HCT116 (cell line): ENCODE data around the gene TMEM178B. TPM values are rescaled to one million over a fixed set of nuclear protein-coding genes. Genes with fewer than 3 reads are reported as not detected.

Source experiments
- ATAC-seq: fragments of 200-7000 bp; cut with Tn5 transposase; 2 replicates; pipeline ENCODE4 v1.9.1; 2020; ENCODE audit warnings: mild to moderate bottlenecking, moderate library complexity
- BruUV-seq: library from RNA; stranded (reverse); fragments of 400-500 nt; replicated peaks from 2 replicates; lab custom pipeline; 2021; lab: Mats Ljungman, UMichigan
- CTCF ChIA-PET: fragments of 300-600 bp; sonication (Branson Sonifier 250); formaldehyde crosslinking; loops from one replicate; lab custom pipeline; 2021; ENCODE audit warnings: antibody characterized with exemption; lab: Charles Lee
- POLR2A ChIA-PET: fragments of 300-600, 350-600 bp; sonication (Branson Sonifier 250); formaldehyde crosslinking; loops from one replicate; lab custom pipeline; 2021; ENCODE audit warnings: antibody characterized with exemption; lab: Charles Lee
- RAD21 ChIA-PET, 2 experiments: fragments of 300-600 bp; sonication (Branson Sonifier 250); formaldehyde crosslinking; loops; one replicate each; lab custom pipeline; 2023; ENCODE audit warnings: low total read pairs in 2 of 2; ENCODE audit not compliant: uncharacterized antibody in 2 of 2, unreplicated experiment in 2 of 2, low non-redundant PET in 1 of 2; lab: Charles Lee
- DNase-seq: peaks from one replicate; pipeline ENCODE4 v3.0.0-alpha.2; 2010; ENCODE audit warnings: low read depth, low spot score
- H2AFZ ChIP-seq: fragments of 200-600 bp; shearing (Covaris generic), sonication (generic); 2 replicates; pipeline ENCODE4 v1.6.1; 2017; ENCODE audit warnings: low read depth, mixed run types, mixed read lengths, antibody characterized with exemption, low read length; ENCODE audit not compliant: poor library complexity, severe bottlenecking
- H3K27ac ChIP-seq: 2 replicates; pipeline ENCODE4 v1.5.1; 2012; ENCODE audit warnings: low read depth, low read length
- H3K27me3 ChIP-seq: fragments of 200-600 bp; sonication (generic); 2 replicates; pipeline ENCODE4 v1.6.1; 2016; ENCODE audit warnings: mixed run types, low read length, mixed read lengths; ENCODE audit not compliant: insufficient read depth
- H3K36me3 ChIP-seq, 2 experiments: fragments of 200-500 bp in 1 of 2; fragments of 200-600 bp in 1 of 2; sonication (Bioruptor generic) in 1 of 2; sonication (generic) in 1 of 2; 2 replicates each; pipeline versions ENCODE4 v1.5.1 to v1.6.1; 2014 to 2016; ENCODE audit warnings: low read length in 2 of 2, inconsistent platforms in 1 of 2, mixed read lengths in 1 of 2, mixed run types in 1 of 2; ENCODE audit not compliant: insufficient read depth in 2 of 2, control insufficient read depth in 1 of 2
- H3K4me1 ChIP-seq, 2 experiments: fragments of 200-600 bp in 1 of 2; sonication (generic) in 1 of 2; 2 replicates each; pipeline versions ENCODE4 v1.5.1 to v1.6.1; 2012 to 2017; ENCODE audit warnings: low read length in 2 of 2, inconsistent platforms in 1 of 2, mild to moderate bottlenecking in 1 of 2, mixed read lengths in 1 of 2, mixed run types in 1 of 2, moderate library complexity in 1 of 2; ENCODE audit not compliant: insufficient read depth in 2 of 2, control insufficient read depth in 1 of 2
- H3K4me2 ChIP-seq: fragments of 200-600 bp; sonication (generic); 2 replicates; pipeline ENCODE4 v1.6.1; 2017; ENCODE audit warnings: mixed run types, low read length, mixed read lengths
- H3K4me3 ChIP-seq, 2 experiments: fragments of 200-600 bp in 1 of 2; sonication (generic) in 1 of 2; replicated peaks in 1 of 2; 2 replicates each; pipeline ENCODE4 v1.5.1; 2011 to 2016; ENCODE audit warnings: low read length in 2 of 2, control low read depth in 1 of 2, low read depth in 1 of 2, mild to moderate bottlenecking in 1 of 2, mixed read lengths in 1 of 2, mixed run types in 1 of 2
- H3K79me2 ChIP-seq: fragments of 200-600 bp; sonication (generic); 2 replicates; pipeline ENCODE4 v1.6.1; 2017; ENCODE audit warnings: mild to moderate bottlenecking, mixed run types, low read length, moderate library complexity, mixed read lengths; ENCODE audit not compliant: insufficient read depth
- H3K9ac ChIP-seq: fragments of 200-600 bp; sonication (generic); 2 replicates; pipeline ENCODE4 v1.6.1; 2016; ENCODE audit warnings: low read length, mixed read lengths
- H3K9me2 ChIP-seq: fragments of 200-600 bp; sonication (generic), shearing (Covaris generic); 2 replicates; pipeline ENCODE4 v1.6.1; 2017; ENCODE audit warnings: mixed run types, mild to moderate bottlenecking, moderate library complexity; ENCODE audit not compliant: insufficient read depth
- H3K9me3 ChIP-seq, 2 experiments: fragments of 200-500 bp in 1 of 2; fragments of 200-600 bp in 1 of 2; sonication (Bioruptor generic) in 1 of 2; sonication (generic) in 1 of 2; 2 replicates each; pipeline ENCODE4 v1.6.1; 2014 to 2017; ENCODE audit warnings: low read length in 2 of 2, mixed read lengths in 2 of 2, inconsistent platforms in 1 of 2, low read depth in 1 of 2, mild to moderate bottlenecking in 1 of 2, mixed run types in 1 of 2, moderate library complexity in 1 of 2; ENCODE audit not compliant: control insufficient read depth in 1 of 2, insufficient read depth in 1 of 2
- H4K20me1 ChIP-seq: fragments of 200-600 bp; sonication (generic), shearing (Covaris generic); 2 replicates; pipeline ENCODE4 v1.6.1; 2017; ENCODE audit warnings: mixed run types, mild to moderate bottlenecking, moderate library complexity; ENCODE audit not compliant: insufficient read depth
- CBX3 ChIP-seq: IDR thresholded peaks from 2 replicates; pipeline ENCODE4 v1.6.1; 2012; ENCODE audit warnings: low read depth
- CEBPB ChIP-seq: IDR thresholded peaks from 2 replicates; pipeline ENCODE4 v1.6.1; 2012; ENCODE audit warnings: low read depth
- EGR1 ChIP-seq: IDR thresholded peaks from 2 replicates; pipeline ENCODE4 v1.6.1; 2012; ENCODE audit warnings: low read depth
- ELF1 ChIP-seq: IDR thresholded peaks from 2 replicates; pipeline ENCODE4 v1.6.1; 2012; ENCODE audit warnings: low read depth, borderline replicate concordance
- EZH2 ChIP-seq: fragments of 200-600 bp; sonication (generic); IDR thresholded peaks from 2 replicates; pipeline ENCODE4 v1.6.1; 2017; ENCODE audit warnings: antibody characterized with exemption, mixed run types
- JUND ChIP-seq: IDR thresholded peaks from 2 replicates; pipeline ENCODE4 v1.6.1; 2012
- POLR2AphosphoS5 ChIP-seq: IDR thresholded peaks from 2 replicates; pipeline ENCODE4 v1.6.1; 2011; ENCODE audit warnings: mild to moderate bottlenecking, low read depth, low read length, moderate library complexity
- SP1 ChIP-seq: IDR thresholded peaks from 2 replicates; pipeline ENCODE4 v1.6.1; 2012; ENCODE audit warnings: low read depth
- SRF ChIP-seq: IDR thresholded peaks from 2 replicates; pipeline ENCODE4 v1.6.1; 2012; ENCODE audit warnings: low read depth
- YY1 ChIP-seq: IDR thresholded peaks from 2 replicates; pipeline ENCODE4 v1.6.1; 2011; ENCODE audit warnings: low read length, low read depth, moderate library complexity, mild to moderate bottlenecking; ENCODE audit not compliant: insufficient replicate concordance; ENCODE audit errors: extremely low read depth
- ZFX ChIP-seq: fragments of 450-650 bp; IDR thresholded peaks from 2 replicates; pipeline ENCODE4 v1.6.1; 2017
- intact Hi-C: fragments of 100-400 bp; cut with micrococcal nuclease; formaldehyde crosslinking; loops from 2 replicates; pipeline ENCODE4 v1.10.0; 2022
- total RNA-seq: library from RNA; stranded (reverse); gene quantifications from one replicate; pipeline ENCODE4 v1.2.1, GENCODE V29; 2021; ENCODE audit not compliant: unreplicated experiment
- TF ChIP-seq, protein P1 (sequence below): IDR thresholded peaks from 2 replicates; pipeline ENCODE4 v1.6.1; 2012; ENCODE audit warnings: low read depth
- TF ChIP-seq, protein P2 (sequence below): IDR thresholded peaks from 2 replicates; pipeline ENCODE4 v1.6.1; 2012
- TF ChIP-seq, protein P3 (sequence below): IDR thresholded peaks from 2 replicates; pipeline ENCODE4 v1.6.1; 2012
- TF ChIP-seq, protein P4 (sequence below), 3 experiments: fragments of 200-600 bp in 1 of 3; sonication (generic) in 1 of 3; IDR thresholded peaks in 2 of 3; conservative IDR thresholded peaks in 1 of 3; 2 replicates each; pipeline ENCODE4 v1.5.1; 2012 to 2017; ENCODE audit warnings: low read depth in 2 of 3, low read length in 2 of 3, antibody characterized with exemption in 1 of 3, borderline replicate concordance in 1 of 3, control low read depth in 1 of 3, mild to moderate bottlenecking in 1 of 3, mixed read lengths in 1 of 3, mixed run types in 1 of 3, moderate library complexity in 1 of 3; ENCODE audit not compliant: insufficient read depth in 1 of 3

The TMEM178B gene
- total RNA-seq, 1 experiment from 2014 or later = 0.02 TPM

DNA sequence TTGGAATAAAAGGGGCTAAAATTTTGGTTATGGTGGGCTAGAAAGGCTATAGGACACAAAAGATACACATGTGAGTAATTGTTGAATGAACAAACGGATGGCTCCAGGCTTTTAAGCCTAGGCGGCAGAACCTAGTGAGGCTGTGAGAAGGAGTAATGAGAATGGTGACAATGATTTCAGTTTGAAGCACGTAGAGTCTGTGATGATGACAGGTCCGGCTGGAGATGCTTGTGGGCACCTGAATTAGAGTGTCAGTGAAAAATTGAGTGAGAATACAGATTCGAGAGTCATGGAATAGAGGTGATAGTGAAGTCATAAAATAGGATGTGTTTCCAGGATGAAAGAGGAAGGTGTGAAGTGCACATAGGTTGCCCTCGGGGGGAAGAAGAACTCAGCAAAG is 170.6 kb downstream of the TMEM178B start:
- H3K27me3 ChIP-seq = peaks cover 35% of the 10 kb centered on the region; the same call in 1 of the 2 replicates
- no peak overlapping the region for H2AFZ ChIP-seq
- no peak overlapping the region for H3K9ac ChIP-seq
- H3K36me3 ChIP-seq = no peaks in the 10 kb centered on the region
- no TSS peak for BruUV-seq
- no peaks in the 10 kb centered on the region for H3K9me3 ChIP-seq
- CTCF ChIA-PET = no interaction called here
- RAD21 ChIA-PET = interaction anchor here in 1 of 2 experiments (0.6 kb wide), 1 partner anchor 177 kb away, joined by 7 read pairs; no protein-coding TSS in a partner anchor
- TF ChIP-seq EGR1 = no peak
- no peak for TF ChIP-seq SP1
- no peak overlapping the region for H3K27ac ChIP-seq
- intact Hi-C loops = no loop called here
- H3K4me1 ChIP-seq = no peaks in the 10 kb centered on the region
- no peak overlapping the region for H3K4me3 ChIP-seq
- no peak for DNase-seq
- no peaks in the 10 kb centered on the region for H3K79me2 ChIP-seq
- H3K4me2 ChIP-seq = no peak overlapping the region
- ATAC-seq = no peak
- no peaks in the 10 kb centered on the region for H4K20me1 ChIP-seq
- POLR2A ChIA-PET = no interaction called here
- H3K9me2 ChIP-seq = no peaks in the 10 kb centered on the region

DNA sequence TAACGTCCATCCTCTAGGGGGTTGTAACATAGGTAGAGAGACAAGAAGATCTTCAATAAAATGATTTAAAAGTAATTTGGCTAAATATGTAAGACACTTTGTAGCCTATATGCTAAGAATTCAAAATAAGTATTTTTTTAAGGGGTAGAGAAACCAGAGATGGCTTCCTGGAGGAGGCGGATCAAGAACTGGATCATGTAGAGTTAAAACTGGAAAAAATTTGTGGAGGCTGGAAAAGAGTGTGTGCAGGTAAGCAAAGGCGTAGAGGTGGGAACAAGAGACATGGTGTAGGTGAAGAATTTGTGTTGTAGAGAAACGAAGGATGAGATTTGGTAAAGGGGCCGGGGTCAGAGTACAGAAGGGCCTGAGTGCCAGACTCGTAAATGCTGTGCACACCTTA is 172.6 kb downstream of the TMEM178B start:
- POLR2A ChIA-PET = no interaction called here
- Histone ChIP-seq H3K79me2 (no peaks in the 10 kb centered on the region), H3K27me3 (peaks cover 42% of the 10 kb centered on the region), H3K9me3 (no peaks in the 10 kb centered on the region), H3K36me3 (no peaks in the 10 kb centered on the region), H3K4me2 (no peak overlapping the region), H3K4me1 (no peaks in the 10 kb centered on the region), H3K9me2 (no peaks in the 10 kb centered on the region), H4K20me1 (no peaks in the 10 kb centered on the region), H3K9ac (no peak overlapping the region), H3K4me3 (no peak overlapping the region), H3K27ac (no peak overlapping the region), H2AFZ (no peak overlapping the region)
- intact Hi-C loops = no loop called here
- CTCF ChIA-PET = no interaction called here
- no peak for TF ChIP-seq POLR2AphosphoS5
- TF ChIP-seq, protein P1, sequence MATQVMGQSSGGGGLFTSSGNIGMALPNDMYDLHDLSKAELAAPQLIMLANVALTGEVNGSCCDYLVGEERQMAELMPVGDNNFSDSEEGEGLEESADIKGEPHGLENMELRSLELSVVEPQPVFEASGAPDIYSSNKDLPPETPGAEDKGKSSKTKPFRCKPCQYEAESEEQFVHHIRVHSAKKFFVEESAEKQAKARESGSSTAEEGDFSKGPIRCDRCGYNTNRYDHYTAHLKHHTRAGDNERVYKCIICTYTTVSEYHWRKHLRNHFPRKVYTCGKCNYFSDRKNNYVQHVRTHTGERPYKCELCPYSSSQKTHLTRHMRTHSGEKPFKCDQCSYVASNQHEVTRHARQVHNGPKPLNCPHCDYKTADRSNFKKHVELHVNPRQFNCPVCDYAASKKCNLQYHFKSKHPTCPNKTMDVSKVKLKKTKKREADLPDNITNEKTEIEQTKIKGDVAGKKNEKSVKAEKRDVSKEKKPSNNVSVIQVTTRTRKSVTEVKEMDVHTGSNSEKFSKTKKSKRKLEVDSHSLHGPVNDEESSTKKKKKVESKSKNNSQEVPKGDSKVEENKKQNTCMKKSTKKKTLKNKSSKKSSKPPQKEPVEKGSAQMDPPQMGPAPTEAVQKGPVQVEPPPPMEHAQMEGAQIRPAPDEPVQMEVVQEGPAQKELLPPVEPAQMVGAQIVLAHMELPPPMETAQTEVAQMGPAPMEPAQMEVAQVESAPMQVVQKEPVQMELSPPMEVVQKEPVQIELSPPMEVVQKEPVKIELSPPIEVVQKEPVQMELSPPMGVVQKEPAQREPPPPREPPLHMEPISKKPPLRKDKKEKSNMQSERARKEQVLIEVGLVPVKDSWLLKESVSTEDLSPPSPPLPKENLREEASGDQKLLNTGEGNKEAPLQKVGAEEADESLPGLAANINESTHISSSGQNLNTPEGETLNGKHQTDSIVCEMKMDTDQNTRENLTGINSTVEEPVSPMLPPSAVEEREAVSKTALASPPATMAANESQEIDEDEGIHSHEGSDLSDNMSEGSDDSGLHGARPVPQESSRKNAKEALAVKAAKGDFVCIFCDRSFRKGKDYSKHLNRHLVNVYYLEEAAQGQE = no peak
- TF ChIP-seq ZFX = no peak
- TF ChIP-seq, protein P2, sequence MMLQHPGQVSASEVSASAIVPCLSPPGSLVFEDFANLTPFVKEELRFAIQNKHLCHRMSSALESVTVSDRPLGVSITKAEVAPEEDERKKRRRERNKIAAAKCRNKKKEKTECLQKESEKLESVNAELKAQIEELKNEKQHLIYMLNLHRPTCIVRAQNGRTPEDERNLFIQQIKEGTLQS = no peak
- TF ChIP-seq ELF1 = no peak
- TF ChIP-seq JUND = no peak
- TF ChIP-seq, protein P3, sequence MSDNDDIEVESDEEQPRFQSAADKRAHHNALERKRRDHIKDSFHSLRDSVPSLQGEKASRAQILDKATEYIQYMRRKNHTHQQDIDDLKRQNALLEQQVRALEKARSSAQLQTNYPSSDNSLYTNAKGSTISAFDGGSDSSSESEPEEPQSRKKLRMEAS = no peak
- TF ChIP-seq SP1 = no peak
- TF ChIP-seq CEBPB = no peak
- no peak for TF ChIP-seq EGR1
- no peak for TF ChIP-seq EZH2
- TF ChIP-seq, protein P4, sequence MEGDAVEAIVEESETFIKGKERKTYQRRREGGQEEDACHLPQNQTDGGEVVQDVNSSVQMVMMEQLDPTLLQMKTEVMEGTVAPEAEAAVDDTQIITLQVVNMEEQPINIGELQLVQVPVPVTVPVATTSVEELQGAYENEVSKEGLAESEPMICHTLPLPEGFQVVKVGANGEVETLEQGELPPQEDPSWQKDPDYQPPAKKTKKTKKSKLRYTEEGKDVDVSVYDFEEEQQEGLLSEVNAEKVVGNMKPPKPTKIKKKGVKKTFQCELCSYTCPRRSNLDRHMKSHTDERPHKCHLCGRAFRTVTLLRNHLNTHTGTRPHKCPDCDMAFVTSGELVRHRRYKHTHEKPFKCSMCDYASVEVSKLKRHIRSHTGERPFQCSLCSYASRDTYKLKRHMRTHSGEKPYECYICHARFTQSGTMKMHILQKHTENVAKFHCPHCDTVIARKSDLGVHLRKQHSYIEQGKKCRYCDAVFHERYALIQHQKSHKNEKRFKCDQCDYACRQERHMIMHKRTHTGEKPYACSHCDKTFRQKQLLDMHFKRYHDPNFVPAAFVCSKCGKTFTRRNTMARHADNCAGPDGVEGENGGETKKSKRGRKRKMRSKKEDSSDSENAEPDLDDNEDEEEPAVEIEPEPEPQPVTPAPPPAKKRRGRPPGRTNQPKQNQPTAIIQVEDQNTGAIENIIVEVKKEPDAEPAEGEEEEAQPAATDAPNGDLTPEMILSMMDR (IDR thresholded peaks at IDR 0.05 in 2 of 3, conservative IDR thresholded peaks at IDR 0.05 in 1 of 3; ENCODE audit: borderline replicate concordance in 1 of 3, insufficient read depth in 1 of 3, low read depth in 2 of 3, low read length in 2 of 3) = no peak
- no peak for TF ChIP-seq CBX3
- TF ChIP-seq YY1 = no peak
- no peak for TF ChIP-seq SRF
- ATAC-seq (no peak), DNase-seq (no peak)
- no TSS peak for BruUV-seq
- RAD21 ChIA-PET = no interaction called here
